K562 treated with DMSO at 1 percent for 24 hours (cell line): ENCODE measurements around the gene CNTNAP5. TPM values are rescaled to one million over a fixed set of nuclear protein-coding genes. Genes with fewer than 3 reads are reported as not detected.

Source experiments
- total RNA-seq: library from RNA; unstranded; fragments of 300-600 nt; gene quantifications from 2 replicates; pipeline ENCODE4 v1.2.3, GENCODE V29; 2022; ENCODE audit warnings: low read depth; ENCODE audit not compliant: insufficient read depth

Gene CNTNAP5
- total RNA-seq: not detected in 2 replicates

DNA sequence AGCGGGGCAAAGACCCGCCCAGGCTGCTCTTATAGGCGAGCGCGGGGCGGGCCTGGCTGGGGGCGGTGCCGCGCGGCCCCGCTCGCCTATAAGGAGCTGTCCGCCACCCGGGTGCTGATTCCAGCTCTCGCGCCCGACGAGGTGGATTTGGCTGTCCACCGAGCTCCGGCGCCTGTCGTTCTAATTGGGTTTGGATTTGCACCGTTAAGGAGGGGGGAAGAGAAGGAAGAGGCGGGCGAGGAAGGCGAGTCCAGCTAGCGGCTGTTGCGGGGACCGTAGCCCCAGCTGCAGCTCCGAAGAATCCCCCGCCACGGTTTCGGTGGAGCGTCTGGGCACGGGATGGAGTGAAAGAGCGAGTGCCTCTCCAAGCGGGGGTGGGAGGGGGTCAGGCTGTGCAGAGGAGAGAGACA, at the start of gene CNTNAP5:
Gene CNTNAP5 (plus strand): TSS at position 117 of the 410 bp plus-strand sequence. CDS start 364 bp downstream, outside the sequence.

